Measurements from ENCODE around the gene KLHL24.
"Not testable (repeated sequence)": the region's sequence is repeated elsewhere in the genome, so short reads cannot be mapped to it uniquely, and the experiment has no call there.

Gene KLHL24

GRCh38 chr3:183636221-183637105 is 1.0 kb downstream of the KLHL24 start:
- DNase-seq, result peak; percentile 94

- DNase-seq, result no peak
These were observed 1.7 kb downstream of the KLHL24 start for GRCh38 chr3:183637106-183637486.

GRCh38 chr3:183637633-183638032 is 2.2 kb downstream of the KLHL24 start:
- DNase-seq, result not testable (repeated sequence)

- DNase-seq, result peak; percentile 4
These were observed 2.9 kb downstream of the KLHL24 start for GRCh38 chr3:183638101-183638852.

GRCh38 chr3:183640635-183641034 is 5.2 kb downstream of the KLHL24 start:
- not testable (repeated sequence) for DNase-seq

- no peak for DNase-seq
These were observed 6.5 kb downstream of the KLHL24 start for GRCh38 chr3:183641882-183642281.

- DNase-seq, result no peak
These were observed 8.8 kb downstream of the KLHL24 start for GRCh38 chr3:183644244-183644643.

GRCh38 chr3:183645254-183645653 is 9.8 kb downstream of the KLHL24 start:
- DNase-seq, result no peak

- DNase-seq, result no peak
These were observed 15.1 kb downstream of the KLHL24 start for GRCh38 chr3:183650554-183650953.

GRCh38 chr3:183653209-183654064 is 18.0 kb downstream of the KLHL24 start:
- DNase-seq, result peak; percentile 16

- no peak for DNase-seq
These were observed 19.3 kb downstream of the KLHL24 start for GRCh38 chr3:183654727-183655126.

GRCh38 chr3:183662099-183662498 is 26.7 kb downstream of the KLHL24 start:
- no peak for DNase-seq

- no peak for DNase-seq
These were observed 29.5 kb downstream of the KLHL24 start for GRCh38 chr3:183664913-183665381.

- DNase-seq, result no peak
These were observed 44.6 kb downstream of the KLHL24 start for GRCh38 chr3:183680061-183680460.

GRCh38 chr3:183687705-183688104 is 52.3 kb downstream of the KLHL24 start:
- no peak for DNase-seq

GRCh38 chr3:183688874-183689273 is 53.5 kb downstream of the KLHL24 start:
- DNase-seq, result no peak

GRCh38 chr3:183689621-183690020 is 54.2 kb downstream of the KLHL24 start:
- not testable (repeated sequence) for DNase-seq

GRCh38 chr3:183690402-183690995 is 55.1 kb downstream of the KLHL24 start:
- DNase-seq, result no peak

GRCh38 chr3:183692436-183692835 is 57.0 kb downstream of the KLHL24 start:
- no peak for DNase-seq

GRCh38 chr3:183695569-183696364 is 60.3 kb downstream of the KLHL24 start:
- DNase-seq, result no peak

- no peak for DNase-seq
These were observed 61.7 kb downstream of the KLHL24 start for GRCh38 chr3:183697123-183697609.
